ENCODE data around the gene CISD2.
"Not testable (repeated sequence)": the region's sequence is repeated elsewhere in the genome, so short reads cannot be mapped to it uniquely, and the experiment has no call there.

CISD2 gene

DNA sequence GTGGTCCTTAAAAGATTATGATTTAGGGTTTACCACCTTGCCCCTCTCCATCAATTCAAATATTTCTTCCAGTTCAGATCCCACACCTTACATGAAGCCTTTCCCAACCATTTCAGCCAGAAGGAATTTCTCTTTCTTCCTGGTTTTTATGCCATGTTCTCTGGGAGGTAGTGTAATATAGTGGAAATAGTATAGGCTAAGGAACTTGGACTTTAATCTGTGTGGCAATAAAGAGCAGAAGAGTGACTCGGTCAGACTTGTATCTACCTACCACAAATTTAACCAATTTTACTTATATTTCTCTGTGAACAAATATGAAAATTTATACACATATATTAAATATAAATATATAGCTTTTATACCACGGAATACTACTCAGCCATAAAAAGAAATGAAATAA, 18.4 kb upstream of the CISD2 start:
- H3K36me3 ChIP-seq (ENCODE audit: control insufficient read depth, insufficient read depth, low read length) = peaks cover 3% of the 10 kb centered on the region
- no peaks in the 10 kb centered on the region for H3K4me1 ChIP-seq (ENCODE audit: control insufficient read depth, insufficient read depth, low read length, poor library complexity, severe bottlenecking)
- no peak overlapping the region for H3K27ac ChIP-seq (ENCODE audit: low read depth, low read length, severe bottlenecking)
- WGBS, 2 experiments (ENCODE audit: insufficient coverage in 2 of 2) = no CpG with 5 or more reads among the region's 2 CpGs
- H3K9me3 ChIP-seq (ENCODE audit: control insufficient read depth, low read length) = no peaks in the 10 kb centered on the region
- no peak overlapping the region for H3K4me3 ChIP-seq (ENCODE audit: extremely low read depth, insufficient read depth, low read length, poor library complexity, severe bottlenecking)

DNA sequence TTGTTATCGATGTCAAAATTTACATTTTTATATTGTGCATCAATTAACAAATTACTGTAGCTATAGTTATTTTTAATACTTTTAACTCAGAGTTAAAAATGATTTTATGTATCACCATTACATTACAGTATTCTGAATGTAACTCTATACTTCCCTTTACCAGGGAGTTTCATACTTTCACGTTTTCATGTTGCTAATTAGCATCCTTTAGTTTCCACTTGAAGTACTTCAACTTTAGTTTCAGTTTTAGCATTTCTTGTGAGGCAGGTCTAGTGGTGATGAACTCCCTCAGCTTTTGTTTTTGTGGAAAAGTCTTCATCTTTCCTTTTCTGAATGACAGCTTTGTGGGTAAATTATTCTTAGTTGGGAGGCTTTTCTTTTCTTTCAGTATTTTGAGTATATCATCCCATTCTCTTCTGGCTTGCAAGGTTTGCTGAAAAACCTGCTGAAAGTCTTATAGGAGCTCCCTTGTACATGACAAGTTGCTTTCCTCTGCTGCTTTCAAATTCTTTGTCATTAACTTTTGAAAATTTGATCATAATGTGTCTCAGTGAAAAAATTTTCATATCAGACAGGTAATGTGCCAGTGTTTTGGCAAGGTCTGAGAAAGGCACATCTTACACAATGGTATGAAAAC, 9.8 kb upstream of the CISD2 start:
- WGBS, 2 experiments (ENCODE audit: insufficient coverage in 2 of 2) = no CpG with 5 or more reads among the region's 2 CpGs

DNA sequence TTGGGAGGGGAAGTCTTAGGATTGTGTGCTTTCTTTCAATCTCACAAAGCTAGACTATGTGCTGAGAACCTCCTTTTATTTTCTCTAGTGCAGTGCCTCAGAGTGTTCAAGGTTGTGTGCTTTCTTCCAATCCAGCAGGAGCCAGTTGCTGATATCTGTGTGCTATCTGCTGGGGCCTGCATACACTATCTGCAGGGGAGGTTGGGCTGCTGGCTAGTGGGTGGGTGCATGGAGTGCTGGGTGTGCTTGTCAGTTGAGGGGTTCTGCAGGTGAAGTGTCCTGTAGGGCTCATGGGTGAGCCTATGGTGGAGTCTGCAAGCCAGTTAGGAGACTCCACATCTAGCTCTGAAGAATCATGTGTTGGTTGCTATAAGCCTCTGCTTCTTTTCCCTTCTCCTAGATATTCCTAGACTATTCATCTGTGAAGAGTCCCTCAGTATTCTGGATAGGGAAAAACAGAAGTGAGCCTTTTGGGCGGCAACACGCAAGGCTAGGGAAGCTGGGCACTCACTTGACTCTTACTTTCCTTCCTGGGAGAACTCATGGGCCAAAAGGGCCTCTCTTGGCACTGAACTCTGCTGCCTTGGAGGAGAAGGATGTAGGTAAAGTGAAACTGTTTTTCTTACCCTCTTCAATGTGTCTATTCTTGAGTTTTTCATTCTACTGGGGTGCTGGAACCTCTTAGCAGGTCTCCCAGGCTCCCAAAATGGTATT, 8.0 kb upstream of the CISD2 start:
- no peaks in the 10 kb centered on the region for H3K4me1 ChIP-seq (ENCODE audit: control insufficient read depth, insufficient read depth, low read length, poor library complexity, severe bottlenecking)
- H3K36me3 ChIP-seq (ENCODE audit: control insufficient read depth, insufficient read depth, low read length) = no peaks in the 10 kb centered on the region
- no peak overlapping the region for H3K27ac ChIP-seq (ENCODE audit: low read depth, low read length, severe bottlenecking)
- no CpG with 5 or more reads among the region's 2 CpGs for WGBS, 2 experiments (ENCODE audit: insufficient coverage in 2 of 2)
- H3K4me3 ChIP-seq (ENCODE audit: extremely low read depth, insufficient read depth, low read length, poor library complexity, severe bottlenecking) = no peak overlapping the region
- no peaks in the 10 kb centered on the region for H3K9me3 ChIP-seq (ENCODE audit: control insufficient read depth, low read length)

More for the DNA sequence above, 9.8 kb upstream of the CISD2 start:
- H3K36me3 ChIP-seq (ENCODE audit: control insufficient read depth, insufficient read depth, low read length) = no peaks in the 10 kb centered on the region
- no peak overlapping the region for H3K27ac ChIP-seq (ENCODE audit: low read depth, low read length, severe bottlenecking)
- H3K4me1 ChIP-seq (ENCODE audit: control insufficient read depth, insufficient read depth, low read length, poor library complexity, severe bottlenecking) = no peaks in the 10 kb centered on the region
- no peaks in the 10 kb centered on the region for H3K9me3 ChIP-seq (ENCODE audit: control insufficient read depth, low read length)
- H3K4me3 ChIP-seq (ENCODE audit: extremely low read depth, insufficient read depth, low read length, poor library complexity, severe bottlenecking) = no peak overlapping the region

GRCh38 chr4:102862016-102862415, 6.8 kb upstream of the CISD2 start:
- Histone ChIP-seq H3K4me3 (ENCODE audit: extremely low read depth, insufficient read depth, low read length, poor library complexity, severe bottlenecking) (no peak overlapping the region), H3K27ac (ENCODE audit: low read depth, low read length, severe bottlenecking) (no peak overlapping the region), H3K4me1 (ENCODE audit: control insufficient read depth, insufficient read depth, low read length, poor library complexity, severe bottlenecking) (no peaks in the 10 kb centered on the region), H3K36me3 (ENCODE audit: control insufficient read depth, insufficient read depth, low read length) (no peaks in the 10 kb centered on the region), H3K9me3 (ENCODE audit: control insufficient read depth, low read length) (no peaks in the 10 kb centered on the region)
- no CpG with 5 or more reads among the region's 1 CpG for WGBS, 2 experiments (ENCODE audit: insufficient coverage in 2 of 2)

- H3K27ac ChIP-seq (ENCODE audit: low read depth, low read length, severe bottlenecking) = no peak overlapping the region
- 100% methylated on average over 1 of the region's 1 CpG; no CpG with 5 or more reads in 1 of the 2 experiments for whole genome bisulfite sequencing, 2 experiments (ENCODE audit: insufficient coverage in 2 of 2)
- H3K36me3 ChIP-seq (ENCODE audit: control insufficient read depth, insufficient read depth, low read length) = no peaks in the 10 kb centered on the region
- H3K9me3 ChIP-seq (ENCODE audit: control insufficient read depth, low read length) = no peaks in the 10 kb centered on the region
- no peak overlapping the region for H3K4me3 ChIP-seq (ENCODE audit: extremely low read depth, insufficient read depth, low read length, poor library complexity, severe bottlenecking)
- H3K4me1 ChIP-seq (ENCODE audit: control insufficient read depth, insufficient read depth, low read length, poor library complexity, severe bottlenecking) = peaks cover 2% of the 10 kb centered on the region
Observed at GRCh38 chr4:102862747-102863146, 6.0 kb upstream of the CISD2 start.

GRCh38 chr4:102865327-102865726, 3.5 kb upstream of the CISD2 start:
- not testable (repeated sequence) for H3K4me3 ChIP-seq (ENCODE audit: extremely low read depth, insufficient read depth, low read length, poor library complexity, severe bottlenecking); H3K9me3 ChIP-seq (ENCODE audit: control insufficient read depth, low read length); H3K4me1 ChIP-seq (ENCODE audit: control insufficient read depth, insufficient read depth, low read length, poor library complexity, severe bottlenecking); H3K27ac ChIP-seq (ENCODE audit: low read depth, low read length, severe bottlenecking); H3K36me3 ChIP-seq (ENCODE audit: control insufficient read depth, insufficient read depth, low read length)
- 100% methylated on average over 2 of the region's 5 CpGs; no CpG with 5 or more reads in 1 of the 2 experiments for WGBS, 2 experiments (ENCODE audit: insufficient coverage in 2 of 2)

- peak overlapping the region; percentile 96 for H3K27ac ChIP-seq (ENCODE audit: low read depth, low read length, severe bottlenecking)
- H3K36me3 ChIP-seq (ENCODE audit: control insufficient read depth, insufficient read depth, low read length) = peaks cover 5% of the 10 kb centered on the region
- H3K4me3 ChIP-seq (ENCODE audit: extremely low read depth, insufficient read depth, low read length, poor library complexity, severe bottlenecking) = peak overlapping the region; percentile 66
- H3K9me3 ChIP-seq (ENCODE audit: control insufficient read depth, low read length) = no peaks in the 10 kb centered on the region
- 86 to 91% methylated on average over 8 of the region's 12 CpGs for WGBS, 2 experiments (ENCODE audit: insufficient coverage in 2 of 2)
- peaks cover 6% of the 10 kb centered on the region for H3K4me1 ChIP-seq (ENCODE audit: control insufficient read depth, insufficient read depth, low read length, poor library complexity, severe bottlenecking)
Observed at GRCh38 chr4:102867278-102868152, 1.3 kb upstream of the CISD2 start.

DNA sequence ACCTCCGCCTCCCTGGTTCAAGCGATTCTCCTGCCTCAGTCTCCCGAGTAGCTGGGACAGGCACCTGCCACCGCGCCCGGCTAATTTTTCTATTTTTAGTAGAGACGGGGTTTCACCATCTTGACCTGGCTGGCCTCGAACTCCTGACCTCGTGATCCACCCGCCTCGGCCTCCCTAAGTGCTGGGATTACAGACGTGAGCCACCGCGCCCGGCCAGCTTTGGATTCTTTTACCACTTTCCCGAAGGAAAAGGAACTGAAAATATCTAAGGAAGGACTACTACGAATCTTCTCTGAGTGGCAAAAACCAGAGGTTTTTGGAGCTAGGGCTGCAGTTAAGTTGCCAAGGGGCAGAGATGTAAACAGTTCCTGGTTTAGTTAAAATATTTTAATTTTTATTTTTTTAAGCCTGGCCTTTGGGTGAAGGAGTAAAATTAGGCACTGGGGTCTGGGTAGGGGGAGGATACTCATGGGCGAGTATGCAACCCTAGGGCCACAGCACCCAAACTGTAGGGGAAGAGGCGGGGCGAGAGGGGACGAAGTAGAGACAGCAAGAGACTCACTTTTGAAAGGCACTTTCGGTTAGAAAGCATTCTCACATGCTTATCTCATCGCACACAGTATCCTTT, 525 bp upstream of the CISD2 start:
- 46 to 56% methylated on average over 15 to 21 of the region's 23 CpGs for WGBS, 2 experiments (ENCODE audit: insufficient coverage in 2 of 2)

DNA sequence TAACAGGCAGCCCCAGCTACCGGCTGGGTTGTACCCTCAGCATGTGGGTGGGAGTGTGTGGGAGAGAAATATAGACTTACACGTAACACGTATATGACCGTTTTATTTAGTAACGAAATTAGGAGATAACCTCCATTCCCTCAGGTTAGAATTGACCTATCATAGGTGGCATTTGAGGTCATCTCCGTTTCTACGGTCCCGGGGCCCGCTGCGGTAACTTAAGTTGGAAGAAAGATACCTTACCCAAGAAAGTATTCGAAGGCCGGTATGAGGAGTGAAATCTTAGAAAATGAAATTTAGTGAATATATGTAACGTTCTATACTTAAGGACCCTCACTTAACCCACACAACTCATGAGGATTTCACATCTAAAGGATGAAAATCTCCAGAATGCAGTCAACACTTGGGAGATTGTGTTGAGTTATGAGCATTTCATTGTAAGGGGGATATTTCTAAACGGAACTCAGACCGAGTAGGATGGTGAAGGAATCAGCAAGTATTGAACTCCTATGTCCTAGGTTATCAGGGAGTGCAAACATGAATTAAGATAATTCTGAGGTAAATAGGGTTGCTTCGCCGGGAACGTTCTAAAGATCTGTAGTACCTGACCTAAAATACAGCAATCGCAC, 891 bp downstream of the CISD2 start:
- H3K4me1 ChIP-seq (ENCODE audit: control insufficient read depth, insufficient read depth, low read length, poor library complexity, severe bottlenecking) = peaks cover 6% of the 10 kb centered on the region
- 24 to 31% methylated on average over 2 to 3 of the region's 19 CpGs for WGBS, 2 experiments (ENCODE audit: insufficient coverage in 2 of 2)
- peaks cover 25% of the 10 kb centered on the region for H3K36me3 ChIP-seq (ENCODE audit: control insufficient read depth, insufficient read depth, low read length)
- peak overlapping the region; percentile 96 for H3K27ac ChIP-seq (ENCODE audit: low read depth, low read length, severe bottlenecking)
- H3K4me3 ChIP-seq (ENCODE audit: extremely low read depth, insufficient read depth, low read length, poor library complexity, severe bottlenecking) = peak overlapping the region; percentile 66
- H3K9me3 ChIP-seq (ENCODE audit: control insufficient read depth, low read length) = peaks cover 1% of the 10 kb centered on the region

More for the DNA sequence above, 525 bp upstream of the CISD2 start:
- peaks cover 6% of the 10 kb centered on the region for H3K4me1 ChIP-seq (ENCODE audit: control insufficient read depth, insufficient read depth, low read length, poor library complexity, severe bottlenecking)
- peak overlapping the region; percentile 66 for H3K4me3 ChIP-seq (ENCODE audit: extremely low read depth, insufficient read depth, low read length, poor library complexity, severe bottlenecking)
- peak overlapping the region; percentile 96 for H3K27ac ChIP-seq (ENCODE audit: low read depth, low read length, severe bottlenecking)
- no peaks in the 10 kb centered on the region for H3K9me3 ChIP-seq (ENCODE audit: control insufficient read depth, low read length)
- peaks cover 11% of the 10 kb centered on the region for H3K36me3 ChIP-seq (ENCODE audit: control insufficient read depth, insufficient read depth, low read length)

DNA sequence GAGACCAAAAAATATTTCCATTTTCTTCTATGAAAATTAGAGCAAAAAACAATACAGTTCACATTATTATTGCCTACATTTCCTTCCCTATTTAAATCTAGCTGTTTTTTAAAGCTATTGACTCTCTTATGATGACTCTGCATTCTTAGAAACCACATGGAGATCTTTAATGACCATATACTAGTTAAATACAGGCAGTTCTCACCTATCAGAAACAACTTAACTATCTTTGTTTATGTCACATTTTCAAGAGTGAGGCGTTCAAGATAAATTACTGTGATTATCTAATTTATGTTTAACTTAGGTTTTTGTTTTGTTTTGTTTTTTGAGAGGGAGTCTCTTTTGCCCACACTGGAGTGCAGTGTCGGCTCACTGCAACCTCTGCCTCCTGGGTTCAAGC, 3.0 kb downstream of the CISD2 start:
- Histone ChIP-seq H3K4me1 (ENCODE audit: control insufficient read depth, insufficient read depth, low read length, poor library complexity, severe bottlenecking) (peaks cover 6% of the 10 kb centered on the region), H3K4me3 (ENCODE audit: extremely low read depth, insufficient read depth, low read length, poor library complexity, severe bottlenecking) (no peak overlapping the region), H3K36me3 (ENCODE audit: control insufficient read depth, insufficient read depth, low read length) (peaks cover 46% of the 10 kb centered on the region), H3K9me3 (ENCODE audit: control insufficient read depth, low read length) (peaks cover 16% of the 10 kb centered on the region), H3K27ac (ENCODE audit: low read depth, low read length, severe bottlenecking) (no peak overlapping the region)
- 100% methylated on average over 1 of the region's 2 CpGs for WGBS, 2 experiments (ENCODE audit: insufficient coverage in 2 of 2)

Data from mesodermal cell (in vitro differentiated cells).